NCI-H187 (cell line): ENCODE results near the gene FKRP.
A peak's percentile ranks its signal among the peaks of the same experiment; 100 is the strongest.

ENCODE experiments used
- DNase-seq, 2 experiments: peaks; one replicate each; lab custom pipeline; 2025; lab: John Stamatoyannopoulos, UW

Gene FKRP

GRCh38 chr19:46732172-46732938 is 13.5 kb upstream of the FKRP start:
- DNase-seq: no peak

DNA sequence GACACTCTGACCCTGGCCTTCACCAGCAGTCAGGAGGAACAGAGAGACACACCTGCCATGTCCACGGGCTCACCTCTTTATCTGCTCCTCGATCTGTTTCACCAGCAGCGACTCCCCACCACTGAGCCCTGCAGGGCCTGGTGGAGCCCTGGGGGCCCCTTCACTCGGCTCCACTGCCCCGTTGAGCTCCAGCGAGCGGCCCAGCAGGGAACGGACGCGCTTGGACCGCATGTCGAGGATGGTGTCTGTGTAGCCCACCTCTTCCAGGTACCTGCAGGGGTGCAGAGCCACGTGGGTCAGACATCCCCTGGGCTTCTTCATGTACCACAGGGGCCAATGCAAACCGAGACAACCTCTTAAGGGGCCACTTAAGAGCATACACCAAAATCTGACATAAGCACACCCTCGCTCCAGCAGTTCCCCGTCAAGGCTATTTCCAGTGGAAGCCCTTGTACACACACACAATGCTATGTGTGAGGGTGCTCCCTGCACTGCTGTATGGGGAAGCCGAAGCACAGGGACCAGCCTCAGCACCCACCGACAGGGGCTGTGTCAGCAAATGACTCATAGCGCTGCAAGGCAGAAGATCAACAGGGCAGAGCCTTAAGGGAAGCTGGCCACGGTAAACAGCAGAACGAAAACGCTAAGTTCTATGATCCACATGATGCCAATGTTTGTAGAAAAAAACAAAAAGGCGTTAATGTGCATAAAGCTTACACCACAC is 12.7 kb upstream of the FKRP start:
- no peak for DNase-seq

DNA sequence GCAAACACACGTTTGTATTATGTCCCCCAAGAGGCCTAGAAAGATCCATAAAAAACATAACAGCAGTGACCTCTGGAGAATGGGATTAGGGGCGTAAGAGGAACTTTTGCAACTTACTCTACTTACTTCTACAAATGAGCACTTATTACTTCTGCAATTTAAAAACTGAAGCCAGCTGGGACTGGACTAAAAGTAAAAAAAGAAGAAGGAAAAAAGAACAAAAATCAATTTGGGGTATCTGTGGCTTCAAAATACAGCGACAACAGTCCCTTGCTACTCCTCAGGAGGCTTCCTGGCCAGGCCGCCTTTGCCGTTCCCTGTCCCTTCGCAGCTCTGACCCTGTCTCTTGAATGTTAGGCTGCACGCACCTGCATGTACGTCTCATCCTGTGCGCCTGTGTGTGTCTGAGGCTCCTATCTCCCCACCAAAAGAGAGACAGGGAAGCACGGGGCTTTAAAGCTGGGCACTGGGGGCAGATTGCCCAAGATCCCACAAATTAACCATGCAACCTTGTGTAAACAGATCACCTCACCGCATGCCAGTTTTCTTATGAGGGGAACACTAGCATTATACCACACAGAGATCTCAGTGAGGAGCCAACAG is 12.1 kb upstream of the FKRP start:
- DNase-seq: no peak

GRCh38 chr19:46736531-46737297 is 9.1 kb upstream of the FKRP start:
- DNase-seq: no peak

DNA sequence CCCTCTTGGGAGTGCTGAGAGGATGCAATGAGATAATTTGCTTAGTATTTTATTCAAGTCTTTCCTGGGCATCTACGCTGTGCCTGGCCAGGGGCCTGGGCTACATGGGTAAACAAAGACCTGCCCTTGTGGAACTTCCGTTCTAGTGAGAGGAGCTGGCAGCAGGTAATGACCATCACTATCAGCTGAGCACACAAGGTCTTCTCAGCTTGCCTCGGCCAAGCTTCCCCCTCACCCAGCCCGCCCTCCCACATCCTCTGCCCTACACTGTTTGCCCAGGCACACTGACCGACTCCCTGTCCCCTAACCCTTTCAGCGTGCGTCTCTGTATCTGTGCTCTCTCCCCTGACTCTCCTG is 8.6 kb upstream of the FKRP start:
- no peak for DNase-seq

DNA sequence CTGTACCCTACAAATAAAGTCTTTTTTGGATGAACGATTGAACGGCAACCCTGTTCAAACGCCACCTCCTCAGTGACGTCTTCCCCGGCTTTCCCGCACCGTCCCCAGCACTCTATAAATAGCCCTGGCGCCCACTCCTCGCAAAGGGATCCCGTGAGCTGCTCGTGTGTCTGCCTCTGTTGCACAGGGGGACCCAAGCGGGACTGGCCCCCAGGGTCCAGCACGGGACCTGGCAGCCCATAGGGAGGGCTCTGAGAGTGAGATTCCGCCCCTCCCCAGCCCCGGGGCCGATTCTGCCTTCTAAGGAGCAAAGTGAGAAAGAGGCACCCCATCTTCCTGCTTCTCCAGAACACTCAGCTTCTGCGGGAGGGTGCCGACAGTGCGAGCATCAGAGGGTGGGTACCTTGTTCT is 8.1 kb upstream of the FKRP start:
- no peak for DNase-seq

DNA sequence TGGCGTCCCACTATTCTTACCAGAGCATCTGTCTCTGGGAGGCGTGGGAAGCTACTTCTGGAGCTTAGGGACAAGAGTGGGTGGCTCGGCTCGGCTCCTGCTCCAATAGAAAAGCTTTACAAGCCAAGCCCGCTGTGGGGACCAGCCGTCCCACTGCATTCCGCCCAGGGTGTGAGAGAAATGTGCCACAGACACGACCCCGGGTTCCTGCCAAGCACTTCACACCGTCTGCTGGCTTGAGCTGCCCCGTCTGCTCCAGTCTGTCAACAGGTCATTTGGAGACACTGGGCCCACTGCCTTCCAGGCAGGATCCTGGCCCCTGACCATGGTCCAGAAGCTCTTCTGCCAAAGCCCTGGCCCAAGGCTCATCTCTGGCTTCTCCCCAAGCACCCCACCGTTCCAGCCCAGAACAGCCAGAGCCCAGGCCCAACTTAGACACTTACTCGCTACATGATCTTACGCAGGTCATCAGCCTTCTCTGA is 6.5 kb upstream of the FKRP start:
- no peak for DNase-seq

- no peak for DNase-seq
These were observed 4.4 kb upstream of the FKRP start for GRCh38 chr19:46741447-46741846.

GRCh38 chr19:46742926-46743480 is 2.9 kb upstream of the FKRP start:
- no peak for DNase-seq

DNA sequence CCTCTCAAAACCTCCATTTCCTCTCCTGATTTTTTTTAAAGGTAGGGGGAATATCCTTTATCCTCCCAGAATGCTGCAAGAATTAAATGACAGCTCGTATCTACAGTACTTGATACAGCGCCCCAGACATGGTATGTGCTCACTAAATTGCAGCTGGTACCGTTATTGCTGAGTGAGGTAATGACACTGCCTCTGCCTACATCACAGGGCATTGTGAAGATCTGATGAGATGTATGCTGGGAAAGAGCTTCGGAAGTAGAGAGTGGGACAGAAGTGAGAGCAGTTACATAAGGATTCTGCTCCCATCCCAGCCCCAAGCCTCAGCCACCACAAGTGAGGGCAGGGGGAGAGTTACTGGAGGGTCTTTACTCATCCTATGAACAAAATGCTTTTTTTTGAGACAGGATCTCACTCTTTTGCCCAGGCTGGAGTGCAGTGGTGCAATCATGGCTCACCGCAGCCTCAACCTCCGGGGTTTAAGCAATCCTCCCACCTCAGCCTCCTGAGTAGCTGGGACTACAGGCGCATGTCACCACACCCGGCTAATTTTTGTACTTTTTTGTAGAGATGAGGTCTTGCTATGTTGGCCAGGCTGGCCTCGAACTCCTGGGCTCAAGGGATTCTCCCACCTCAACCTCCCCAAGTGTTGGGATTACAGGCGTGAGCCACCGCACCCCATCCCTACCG is 1.7 kb upstream of the FKRP start:
- DNase-seq: no peak

- DNase-seq: no peak
These were observed 827 bp upstream of the FKRP start for GRCh38 chr19:46745030-46745429.

DNA sequence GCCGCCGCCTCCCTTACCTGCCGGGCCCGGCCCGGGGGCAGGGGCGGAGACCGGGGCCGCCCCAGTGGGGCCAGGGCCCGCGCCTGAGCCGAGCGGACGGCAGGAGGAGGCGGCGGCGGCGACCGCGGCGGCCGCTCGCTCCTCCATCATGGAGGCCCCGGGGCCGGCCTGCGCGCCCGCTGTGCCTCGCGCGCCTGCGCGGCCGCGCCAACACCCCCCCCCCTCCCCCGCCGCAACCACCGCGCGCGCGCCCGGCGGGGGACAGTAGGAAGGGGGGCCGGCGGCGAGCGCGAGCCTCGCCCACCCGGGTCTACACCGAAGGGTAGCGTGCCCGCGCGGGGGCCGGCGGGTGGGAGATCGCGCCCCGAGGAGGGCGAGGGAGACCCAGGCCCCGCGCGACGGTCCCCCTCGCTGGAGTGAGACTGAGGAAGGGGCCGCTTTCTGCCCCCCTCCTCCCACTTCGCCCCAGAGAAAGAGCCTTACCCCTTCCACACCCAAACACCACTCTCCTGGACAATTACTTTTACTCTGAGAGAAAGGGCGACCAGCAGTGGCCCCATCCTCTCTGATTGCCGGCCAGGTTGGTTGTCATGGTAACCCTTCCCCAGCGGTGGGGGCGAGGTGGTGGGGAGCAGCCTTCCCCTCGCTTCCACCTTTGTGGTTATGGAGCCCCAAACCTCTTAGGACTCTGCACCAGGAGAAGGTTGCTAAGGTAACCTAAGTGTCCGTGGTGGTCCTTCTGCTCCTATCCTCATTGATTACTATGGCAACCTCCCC is 612 bp downstream of the FKRP start, which contains the start of gene STRN4:
Gene STRN4 (minus strand): TSS at position 170 of the 777 bp plus-strand sequence. CDS start 20 bp downstream, at position 150.
- peak; percentile 21 to 33 for DNase-seq

- peak in 1 of 2 experiments; percentile 13 for DNase-seq
These were observed 2.7 kb downstream of the FKRP start for GRCh38 chr19:46748325-46749109.

GRCh38 chr19:46753420-46754155 is 7.7 kb downstream of the FKRP start:
- DNase-seq: no peak

GRCh38 chr19:46755077-46755852 is 9.4 kb downstream of the FKRP start:
- no peak for DNase-seq

DNA sequence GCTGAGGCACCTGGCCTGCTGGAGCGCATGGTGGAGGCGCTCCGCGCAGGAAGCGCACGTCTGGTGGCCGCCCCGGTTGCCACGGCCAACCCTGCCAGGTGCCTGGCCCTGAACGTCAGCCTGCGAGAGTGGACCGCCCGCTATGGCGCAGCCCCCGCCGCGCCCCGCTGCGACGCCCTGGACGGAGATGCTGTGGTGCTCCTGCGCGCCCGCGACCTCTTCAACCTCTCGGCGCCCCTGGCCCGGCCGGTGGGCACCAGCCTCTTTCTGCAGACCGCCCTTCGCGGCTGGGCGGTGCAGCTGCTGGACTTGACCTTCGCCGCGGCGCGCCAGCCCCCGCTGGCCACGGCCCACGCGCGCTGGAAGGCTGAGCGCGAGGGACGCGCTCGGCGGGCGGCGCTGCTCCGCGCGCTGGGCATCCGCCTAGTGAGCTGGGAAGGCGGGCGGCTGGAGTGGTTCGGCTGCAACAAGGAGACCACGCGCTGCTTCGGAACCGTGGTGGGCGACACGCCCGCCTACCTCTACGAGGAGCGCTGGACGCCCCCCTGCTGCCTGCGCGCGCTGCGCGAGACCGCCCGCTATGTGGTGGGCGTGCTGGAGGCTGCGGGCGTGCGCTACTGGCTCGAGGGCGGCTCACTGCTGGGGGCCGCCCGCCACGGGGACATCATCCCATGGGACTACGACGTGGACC is 10.1 kb downstream of the FKRP start:
- no peak for DNase-seq

GRCh38 chr19:46756544-46756888 is 10.7 kb downstream of the FKRP start:
- no peak for DNase-seq

- DNase-seq: no peak
These were observed 13.3 kb downstream of the FKRP start for GRCh38 chr19:46759206-46759605.
